CD14-positive monocyte (primary cell): ENCODE results near the gene TOX4. TPM values are rescaled to one million over a fixed set of nuclear protein-coding genes. Genes with fewer than 3 reads are reported as not detected.

Experiments used
- DNase-seq, 3 donors: peaks; one replicate each; pipeline ENCODE4 v3.0.0-alpha.2; 2011 to 2022
- H2AFZ ChIP-seq: 2 replicates; pipeline ENCODE4 v1.6.0; 2012; ENCODE audit warnings: mild to moderate bottlenecking, low read depth, low read length, inconsistent platforms; ENCODE audit not compliant: insufficient read depth, poor library complexity, severe bottlenecking
- H3K27ac ChIP-seq, 2 donors: 1 replicate in 1 of 2; 2 replicates in 1 of 2; pipeline ENCODE4 v1.5.1; 2012 to 2013; ENCODE audit warnings: low read length in 2 of 2, control low read depth in 1 of 2, inconsistent platforms in 1 of 2, low read depth in 1 of 2, mild to moderate bottlenecking in 1 of 2
- H3K27me3 ChIP-seq, 2 donors: one replicate each; pipeline versions ENCODE4 v1.6.0 to v1.6.1; 2011 to 2013; ENCODE audit warnings: low read length in 2 of 2; ENCODE audit not compliant: control insufficient read depth in 2 of 2, insufficient read depth in 2 of 2
- H3K36me3 ChIP-seq, 2 donors: replicated peaks in 1 of 2; 1 replicate in 1 of 2; 2 replicates in 1 of 2; pipeline versions ENCODE4 v1.5.1 to v1.6.1; 2012 to 2013; ENCODE audit warnings: low read length in 2 of 2, control low read depth in 1 of 2, inconsistent platforms in 1 of 2, mild to moderate bottlenecking in 1 of 2; ENCODE audit not compliant: insufficient read depth in 2 of 2, control insufficient read depth in 1 of 2
- H3K4me1 ChIP-seq, 2 donors: 1 replicate in 1 of 2; 2 replicates in 1 of 2; pipeline versions ENCODE4 v1.5.1 to v1.6.1; 2012 to 2013; ENCODE audit warnings: low read length in 2 of 2, control low read depth in 1 of 2, inconsistent platforms in 1 of 2, mild to moderate bottlenecking in 1 of 2, moderate library complexity in 1 of 2; ENCODE audit not compliant: insufficient read depth in 2 of 2, control insufficient read depth in 1 of 2
- H3K4me2 ChIP-seq: replicated peaks from 2 replicates; pipeline ENCODE3; 2012; ENCODE audit warnings: low read length, moderate library complexity, mild to moderate bottlenecking; ENCODE audit not compliant: poor library complexity, severe bottlenecking; ENCODE audit errors: extremely low read depth
- H3K4me3 ChIP-seq, 3 experiments: fragments of 200-600 bp in 1 of 3; sonication (generic) in 1 of 3; replicated peaks in 1 of 3; 1 replicate in 2 of 3; 2 replicates in 1 of 3; pipeline ENCODE4 v1.5.1; 2011 to 2013; ENCODE audit warnings: low read length in 3 of 3, mild to moderate bottlenecking in 3 of 3, control low read depth in 2 of 3, low read depth in 2 of 3, inconsistent platforms in 1 of 3, moderate library complexity in 1 of 3
- H3K79me2 ChIP-seq: 2 replicates; pipeline ENCODE4 v1.6.0; 2012; ENCODE audit warnings: mild to moderate bottlenecking, control low read depth, inconsistent platforms, low read length, moderate library complexity; ENCODE audit not compliant: insufficient read depth
- H3K9ac ChIP-seq: 2 replicates; pipeline ENCODE4 v1.6.0; 2017; ENCODE audit warnings: low read length, mild to moderate bottlenecking; ENCODE audit not compliant: insufficient read depth, poor library complexity, severe bottlenecking
- H3K9me3 ChIP-seq, 2 donors: replicated peaks in 1 of 2; 1 replicate in 1 of 2; 2 replicates in 1 of 2; pipeline versions ENCODE4 v1.5.1 to v1.6.1; 2012 to 2013; ENCODE audit warnings: low read length in 2 of 2, control low read depth in 1 of 2; ENCODE audit not compliant: control insufficient read depth in 1 of 2, insufficient read depth in 1 of 2
- H4K20me1 ChIP-seq: 2 replicates; pipeline ENCODE4 v1.6.0; 2012; ENCODE audit warnings: mild to moderate bottlenecking, low read length, control low read depth, moderate library complexity; ENCODE audit not compliant: insufficient read depth
- H3K27ac Mint-ChIP-seq, 7 donors: one replicate each; pipeline ENCODE4 v1.8.0; 2020; ENCODE audit warnings: mild to moderate bottlenecking in 7 of 7, mixed read lengths in 7 of 7, moderate library complexity in 6 of 7, inconsistent platforms in 2 of 7
- H3K27me3 Mint-ChIP-seq, 3 donors: one replicate each; pipeline ENCODE4 v1.8.0; 2021 to 2022; ENCODE audit warnings: low read depth in 3 of 3, mild to moderate bottlenecking in 3 of 3, mixed read lengths in 3 of 3, moderate library complexity in 3 of 3, inconsistent platforms in 1 of 3
- H3K36me3 Mint-ChIP-seq, 2 donors: one replicate each; pipeline ENCODE4 v1.8.0; 2020; ENCODE audit warnings: mixed read lengths in 2 of 2, inconsistent platforms in 1 of 2, mild to moderate bottlenecking in 1 of 2
- H3K4me1 Mint-ChIP-seq: one replicate; pipeline ENCODE4 v1.8.0; 2020; ENCODE audit warnings: mild to moderate bottlenecking, mixed read lengths
- H3K4me3 Mint-ChIP-seq, 2 donors: one replicate each; pipeline ENCODE4 v1.8.0; 2020; ENCODE audit warnings: mild to moderate bottlenecking in 2 of 2, mixed read lengths in 2 of 2, moderate library complexity in 1 of 2
- H3K9me3 Mint-ChIP-seq, 7 donors: one replicate each; pipeline ENCODE4 v1.8.0; 2020 to 2022; ENCODE audit warnings: mixed read lengths in 7 of 7, mild to moderate bottlenecking in 6 of 7, moderate library complexity in 6 of 7, inconsistent platforms in 2 of 7
- WGBS: methylation state at CpG from one replicate; pipeline ENCODE4 v1.1.5; 2013; ENCODE audit warnings: missing lambda C conversion rate; ENCODE audit not compliant: insufficient coverage; 5-methylcytosine and 5-hydroxymethylcytosine counted together
- intact Hi-C, 2 donors: fragments of 100-400 bp; cut with micrococcal nuclease; formaldehyde crosslinking; loops; one replicate each; pipeline versions ENCODE4 v1.15.0 to v1.15.1; 2023
- polyA plus RNA-seq, 3 donors: library from polyadenylated mRNA; depleted of rRNA in 1 of 3; unstranded in 2 of 3; stranded (reverse) in 1 of 3; fragments of 300-500 nt in 2 of 3; fragments of >200 nt in 1 of 3; fragmentation: Illumina TruSeq in 2 of 3; gene quantifications; 1 replicate in 2 of 3; 2 replicates in 1 of 3; pipeline ENCODE4 v1.2.3, GENCODE V29; 2012 to 2021
- TF ChIP-seq, protein P1 (sequence below): fragments of 200-600 bp; IDR thresholded peaks from one replicate; pipeline ENCODE4 v1.8.0; 2022; ENCODE audit warnings: antibody characterized with exemption, mild to moderate bottlenecking

TOX4 gene
- polyA plus RNA-seq, 3 donors, result 28.3 to 73.1 (median 68.5) TPM

DNA sequence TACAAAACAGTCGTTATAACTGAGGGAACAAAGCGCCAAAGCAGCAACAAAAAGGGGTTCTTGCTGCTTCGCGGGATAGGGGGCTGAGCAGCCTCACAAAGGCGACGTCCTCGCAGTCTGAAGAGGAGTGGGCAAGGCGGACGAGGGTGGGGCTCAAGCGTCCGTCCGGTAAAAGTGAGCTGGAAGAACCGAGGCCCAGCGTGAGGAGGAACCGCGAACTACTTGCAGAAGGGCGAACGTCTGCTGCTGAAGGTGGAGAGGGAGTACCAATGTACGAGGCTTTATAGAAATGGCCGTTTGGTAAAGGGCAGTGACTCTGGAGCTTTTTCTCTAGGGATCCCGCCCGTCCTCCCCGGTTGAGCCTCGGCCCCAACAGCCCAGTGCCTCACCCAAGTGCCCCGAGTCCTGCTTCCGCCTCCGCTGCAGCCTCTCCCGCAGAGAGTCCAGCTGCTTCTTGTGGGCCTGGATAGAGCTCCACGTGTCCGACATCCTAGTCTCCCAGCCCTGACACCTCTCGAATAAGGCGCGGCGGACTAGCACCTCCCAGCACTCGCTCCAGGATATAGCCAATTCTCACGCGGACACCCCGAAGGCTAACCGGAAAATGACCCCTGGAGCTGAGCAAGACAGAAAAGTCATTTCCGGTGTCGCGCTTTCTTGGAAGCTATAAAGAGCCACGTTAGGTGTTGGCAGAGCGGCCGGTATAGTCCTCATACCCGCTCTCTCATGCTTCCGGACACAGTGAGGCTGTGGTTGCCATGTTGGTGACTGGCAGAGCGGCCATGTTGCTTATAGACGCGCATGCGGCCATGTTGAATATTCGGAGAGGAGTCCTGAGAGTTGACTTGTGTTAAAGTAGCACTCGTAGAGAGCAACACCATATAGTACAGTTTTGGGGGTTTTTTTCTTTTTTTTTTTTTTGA lies 34.0 kb downstream of the TOX4 start, which contains the start of gene METTL3:
Gene METTL3, minus strand, starts transcription at position 606 of the 923 bp plus-strand sequence. Its CDS starts 117 bp downstream, at position 489.
- Histone ChIP-seq H3K4me2 (peak within 1 kb of the TSS; percentile 83), H3K4me3 (peak within 1 kb of the TSS; percentile 58 to 75 (median 60)), H3K9me3 (no peaks in the 10 kb centered on the region), H3K79me2 (peaks cover 48% of the 10 kb centered on the region), H4K20me1 (peaks cover 4% of the 10 kb centered on the region), H3K36me3 (peaks cover 2 to 16% of the 10 kb centered on the region in 2 donors), H3K4me1 (peaks cover 18 to 26% of the 10 kb centered on the region in 2 donors), H3K27ac (peak within 1 kb of the TSS; percentile 74), H2AFZ (peak within 1 kb of the TSS; percentile 88), H3K27me3 (no peaks in the 10 kb centered on the region), H3K9ac (peak within 1 kb of the TSS; percentile 60)
- TF ChIP-seq, protein P1, sequence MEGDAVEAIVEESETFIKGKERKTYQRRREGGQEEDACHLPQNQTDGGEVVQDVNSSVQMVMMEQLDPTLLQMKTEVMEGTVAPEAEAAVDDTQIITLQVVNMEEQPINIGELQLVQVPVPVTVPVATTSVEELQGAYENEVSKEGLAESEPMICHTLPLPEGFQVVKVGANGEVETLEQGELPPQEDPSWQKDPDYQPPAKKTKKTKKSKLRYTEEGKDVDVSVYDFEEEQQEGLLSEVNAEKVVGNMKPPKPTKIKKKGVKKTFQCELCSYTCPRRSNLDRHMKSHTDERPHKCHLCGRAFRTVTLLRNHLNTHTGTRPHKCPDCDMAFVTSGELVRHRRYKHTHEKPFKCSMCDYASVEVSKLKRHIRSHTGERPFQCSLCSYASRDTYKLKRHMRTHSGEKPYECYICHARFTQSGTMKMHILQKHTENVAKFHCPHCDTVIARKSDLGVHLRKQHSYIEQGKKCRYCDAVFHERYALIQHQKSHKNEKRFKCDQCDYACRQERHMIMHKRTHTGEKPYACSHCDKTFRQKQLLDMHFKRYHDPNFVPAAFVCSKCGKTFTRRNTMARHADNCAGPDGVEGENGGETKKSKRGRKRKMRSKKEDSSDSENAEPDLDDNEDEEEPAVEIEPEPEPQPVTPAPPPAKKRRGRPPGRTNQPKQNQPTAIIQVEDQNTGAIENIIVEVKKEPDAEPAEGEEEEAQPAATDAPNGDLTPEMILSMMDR, result no peak
- peak within 1 kb of the TSS; percentile 95 to 98 (median 97) for H3K27ac Mint-ChIP-seq
- peaks cover 22% of the 10 kb centered on the region for H3K4me1 Mint-ChIP-seq
- DNase-seq, result peak; percentile 96 to 100 (median 98)
- H3K9me3 Mint-ChIP-seq, result peaks cover 0 to 10% (median 6%) of the 10 kb centered on the region in 7 donors
- H3K27me3 Mint-ChIP-seq, result peaks cover 6 to 10% (median 9%) of the 10 kb centered on the region in 3 donors
- peaks cover 14 to 20% of the 10 kb centered on the region in 2 donors for H3K36me3 Mint-ChIP-seq
- intact Hi-C loops, result loop anchor here (1.0 to 10.0 kb wide), 4 partner anchors 34 to 76 kb away; partner anchors contain the start of genes CHD8 (in 1 of the 2) and TOX4 (in 1 of the 2)
- peak within 1 kb of the TSS; percentile 98 for H3K4me3 Mint-ChIP-seq
- WGBS, result 0% methylated on average over 48 of the region's 53 CpGs

DNA sequence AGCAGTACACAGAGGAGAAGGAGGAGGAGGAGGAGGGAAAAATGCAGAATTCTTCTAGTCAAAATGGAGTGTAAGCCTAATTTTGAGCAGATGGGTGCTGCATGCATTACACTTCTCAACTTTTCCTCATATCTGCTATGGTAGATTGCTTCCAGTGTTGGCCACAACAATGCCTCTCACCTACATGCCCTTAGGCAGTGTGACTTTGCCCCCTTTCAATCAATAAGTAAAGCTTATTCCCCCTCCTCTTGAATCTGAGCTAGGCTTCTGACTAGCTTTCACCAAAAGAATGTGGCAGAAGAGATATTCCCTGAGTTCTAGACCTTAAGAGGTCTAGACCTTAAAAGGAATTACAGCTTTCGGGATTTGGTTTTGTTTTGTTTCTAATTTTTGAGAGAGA lies 37.3 kb downstream of the TOX4 start:
- H2AFZ ChIP-seq, result peak overlapping the region; percentile 42
- no peak for DNase-seq
- Mint-ChIP-seq H3K27me3 (peaks cover 10 to 12% (median 11%) of the 10 kb centered on the region in 3 donors), H3K27ac (peak overlapping the region in 1 of 7 donors; percentile 4), H3K9me3 (peaks cover 0 to 11% (median 7%) of the 10 kb centered on the region in 7 donors), H3K4me1 (peaks cover 15% of the 10 kb centered on the region), H3K36me3 (peaks cover 0 to 3% of the 10 kb centered on the region in 2 donors), H3K4me3 (no peak overlapping the region)
- H3K79me2 ChIP-seq, result peaks cover 15% of the 10 kb centered on the region
- H3K4me3 ChIP-seq, result no peak overlapping the region
- no peaks in the 10 kb centered on the region for H3K27me3 ChIP-seq
- no peaks in the 10 kb centered on the region for H3K36me3 ChIP-seq
- H3K9ac ChIP-seq, result no peak overlapping the region
- WGBS, result 100% methylated on average over 1 of the region's 1 CpG
- no peak overlapping the region for H3K27ac ChIP-seq
- TF ChIP-seq, protein P1, result no peak
- no peaks in the 10 kb centered on the region for H3K9me3 ChIP-seq
- H3K4me2 ChIP-seq, result no peak overlapping the region
- peaks cover 16 to 21% of the 10 kb centered on the region in 2 donors for H3K4me1 ChIP-seq
- intact Hi-C loops, result loop anchor here (5.0 to 10.0 kb wide), 2 partner anchors 57 to 80 kb away; partner anchors contain the start of gene CHD8 (in 1 of the 2)
- no peaks in the 10 kb centered on the region for H4K20me1 ChIP-seq
